Measurements from ENCODE around the gene C1orf94.
A peak's percentile ranks its signal among the peaks of the same experiment; 100 is the strongest.

C1orf94 gene

DNA sequence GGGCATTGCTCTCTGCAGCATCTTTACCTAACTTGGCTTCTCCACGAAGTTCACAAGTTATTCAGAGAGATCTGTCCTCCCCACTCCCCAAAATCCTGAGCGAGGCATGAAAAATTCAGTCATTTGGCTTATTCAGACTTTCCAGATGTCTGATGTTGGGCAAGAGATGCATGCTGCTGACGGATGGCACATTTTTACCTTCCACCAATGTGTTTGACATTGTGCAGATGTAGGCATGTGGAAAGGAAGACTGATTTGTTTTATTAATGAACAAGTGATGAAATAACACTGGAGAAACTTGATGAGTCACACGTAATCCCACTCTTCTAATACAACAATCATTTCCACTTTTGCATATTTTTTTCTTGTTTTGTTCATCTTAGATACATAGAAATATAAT, 86.7 kb downstream of the C1orf94 start:
- DNase-seq, result no peak

DNA sequence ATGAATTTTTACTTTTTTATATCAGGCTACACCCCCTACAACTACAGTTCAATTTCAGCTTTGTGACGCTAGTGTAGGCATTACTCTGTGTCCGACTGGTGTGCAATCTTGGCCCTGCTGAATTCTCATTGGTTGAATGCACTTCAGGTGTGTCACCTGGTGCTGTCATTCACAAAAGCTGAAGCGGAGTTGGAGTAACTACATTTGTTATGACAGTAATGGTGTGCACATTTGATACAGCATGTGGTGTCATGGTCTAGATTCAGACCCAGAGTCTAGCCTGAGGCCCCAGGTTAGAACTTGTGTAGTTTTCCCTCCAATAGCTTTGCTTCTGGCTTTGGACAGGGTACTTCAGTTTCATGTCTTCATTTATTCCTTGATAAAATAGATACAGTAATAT, 88.7 kb downstream of the C1orf94 start:
- DNase-seq, result no peak

DNA sequence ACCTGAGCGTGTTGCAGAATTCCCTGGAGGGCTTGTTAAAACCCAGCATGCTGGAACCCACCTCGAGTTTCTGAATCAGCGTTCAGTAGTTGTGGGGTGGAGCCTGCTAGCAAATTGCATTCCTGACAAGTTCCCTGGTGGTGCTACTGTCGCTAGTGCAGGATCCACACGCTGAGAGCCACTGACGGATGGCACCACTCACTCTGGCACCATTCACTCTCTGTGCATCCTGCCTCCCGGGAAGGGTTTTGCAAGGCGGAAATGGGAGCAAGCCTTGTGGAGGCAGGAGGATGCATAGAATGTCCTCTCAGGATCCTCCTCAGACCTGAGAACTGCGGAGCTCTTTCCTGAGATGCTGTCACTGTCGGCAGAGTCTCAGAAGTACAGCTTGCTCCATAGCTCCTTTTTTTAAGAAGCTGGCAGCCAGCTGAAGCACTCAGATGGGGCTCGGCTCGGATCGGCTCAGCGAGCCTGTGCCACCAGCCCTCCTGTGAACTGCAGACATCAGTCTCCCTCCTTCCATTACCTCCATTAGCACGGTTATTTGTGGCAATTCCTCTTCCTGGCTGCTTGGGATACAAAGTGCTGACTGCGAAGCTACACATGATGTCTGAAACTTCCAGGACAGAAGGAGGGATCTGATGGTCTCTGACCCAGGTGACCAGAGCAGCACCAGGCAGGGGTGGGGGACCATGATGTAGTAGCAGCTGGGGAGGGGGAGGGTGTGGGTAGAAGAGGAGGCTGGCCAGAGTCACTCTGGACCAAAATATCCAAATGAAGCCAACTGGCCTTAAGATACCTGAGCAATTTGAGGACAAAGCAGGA, 89.6 kb downstream of the C1orf94 start:
- peak; percentile 11 for DNase-seq

DNA sequence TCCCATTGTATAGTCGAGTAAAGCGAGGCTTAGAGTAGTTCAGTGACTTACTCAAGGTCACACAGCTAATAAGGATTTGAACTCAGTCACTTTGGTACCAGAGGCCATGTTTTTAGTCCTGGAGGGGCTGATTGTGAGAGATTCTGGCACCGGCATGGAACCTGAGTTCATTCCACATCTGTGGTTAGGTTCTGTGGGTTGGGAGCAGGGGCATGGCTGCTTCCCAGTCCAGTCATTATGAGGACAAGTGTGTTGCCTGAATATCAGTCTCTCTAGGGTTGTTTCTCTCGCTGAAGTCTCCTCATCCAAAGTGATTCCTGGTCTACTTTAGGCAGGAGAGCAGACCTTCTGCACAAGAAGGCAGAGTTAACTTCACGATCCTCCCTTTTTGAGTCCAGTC, 90.6 kb downstream of the C1orf94 start:
- DNase-seq, result no peak

DNA sequence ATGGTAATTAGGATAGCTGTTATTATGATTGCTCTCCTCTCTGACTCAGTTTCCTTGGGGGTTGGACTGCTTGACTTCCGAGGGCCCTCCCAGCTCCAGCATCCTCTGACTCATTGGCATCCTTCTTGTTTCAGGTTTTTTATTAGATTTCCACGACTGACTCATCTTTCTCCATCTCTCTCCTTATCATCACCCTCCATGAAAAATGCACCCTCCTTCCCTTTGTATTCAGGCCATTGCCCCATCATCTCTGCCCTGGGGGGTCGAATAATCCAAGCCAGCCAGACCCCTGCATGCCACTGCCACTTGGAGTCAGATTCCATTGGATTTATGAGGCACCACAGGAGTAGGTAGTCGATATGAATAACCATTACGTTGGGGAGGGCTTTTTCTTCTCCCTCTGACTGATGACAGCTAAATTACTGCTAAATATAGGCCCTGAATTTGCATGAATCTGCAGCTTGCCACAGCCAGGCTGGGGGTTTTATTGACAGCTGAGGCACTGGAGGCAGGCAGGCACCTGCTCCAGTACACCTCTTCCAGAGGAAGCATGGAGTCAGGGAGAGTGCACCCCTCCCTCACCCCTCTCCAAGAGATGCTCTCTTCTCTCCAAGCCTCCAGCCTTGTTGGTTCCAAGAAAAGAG, 91.7 kb downstream of the C1orf94 start:
- peak; percentile 2 for DNase-seq

Data from NCI-H2227 treated with DMSO at 0.1 percent for 48 hours (cell line).